HCT116 (cell line): ENCODE results near the gene CHRNG. TPM values are rescaled to one million over a fixed set of nuclear protein-coding genes. Genes with fewer than 3 reads are reported as not detected.

Experiments used
- ATAC-seq: fragments of 200-7000 bp; cut with Tn5 transposase; 2 replicates; pipeline ENCODE4 v1.9.1; 2020; ENCODE audit warnings: mild to moderate bottlenecking, moderate library complexity
- BruUV-seq: library from RNA; stranded (reverse); fragments of 400-500 nt; replicated peaks from 2 replicates; lab custom pipeline; 2021; lab: Mats Ljungman, UMichigan
- CTCF ChIA-PET: fragments of 300-600 bp; sonication (Branson Sonifier 250); formaldehyde crosslinking; loops from one replicate; lab custom pipeline; 2021; ENCODE audit warnings: antibody characterized with exemption; lab: Charles Lee
- POLR2A ChIA-PET: fragments of 300-600, 350-600 bp; sonication (Branson Sonifier 250); formaldehyde crosslinking; loops from one replicate; lab custom pipeline; 2021; ENCODE audit warnings: antibody characterized with exemption; lab: Charles Lee
- RAD21 ChIA-PET, 2 experiments: fragments of 300-600 bp; sonication (Branson Sonifier 250); formaldehyde crosslinking; loops; one replicate each; lab custom pipeline; 2023; ENCODE audit warnings: low total read pairs in 2 of 2; ENCODE audit not compliant: uncharacterized antibody in 2 of 2, unreplicated experiment in 2 of 2, low non-redundant PET in 1 of 2; lab: Charles Lee
- DNase-seq: peaks from one replicate; pipeline ENCODE4 v3.0.0-alpha.2; 2010; ENCODE audit warnings: low read depth, low spot score
- H2AFZ ChIP-seq: fragments of 200-600 bp; shearing (Covaris generic), sonication (generic); 2 replicates; pipeline ENCODE4 v1.6.1; 2017; ENCODE audit warnings: low read depth, mixed run types, mixed read lengths, antibody characterized with exemption, low read length; ENCODE audit not compliant: poor library complexity, severe bottlenecking
- H3K27ac ChIP-seq: 2 replicates; pipeline ENCODE4 v1.5.1; 2012; ENCODE audit warnings: low read depth, low read length
- H3K27me3 ChIP-seq: fragments of 200-600 bp; sonication (generic); 2 replicates; pipeline ENCODE4 v1.6.1; 2016; ENCODE audit warnings: mixed run types, low read length, mixed read lengths; ENCODE audit not compliant: insufficient read depth
- H3K36me3 ChIP-seq, 2 experiments: fragments of 200-500 bp in 1 of 2; fragments of 200-600 bp in 1 of 2; sonication (Bioruptor generic) in 1 of 2; sonication (generic) in 1 of 2; 2 replicates each; pipeline versions ENCODE4 v1.5.1 to v1.6.1; 2014 to 2016; ENCODE audit warnings: low read length in 2 of 2, inconsistent platforms in 1 of 2, mixed read lengths in 1 of 2, mixed run types in 1 of 2; ENCODE audit not compliant: insufficient read depth in 2 of 2, control insufficient read depth in 1 of 2
- H3K4me1 ChIP-seq, 2 experiments: fragments of 200-600 bp in 1 of 2; sonication (generic) in 1 of 2; 2 replicates each; pipeline versions ENCODE4 v1.5.1 to v1.6.1; 2012 to 2017; ENCODE audit warnings: low read length in 2 of 2, inconsistent platforms in 1 of 2, mild to moderate bottlenecking in 1 of 2, mixed read lengths in 1 of 2, mixed run types in 1 of 2, moderate library complexity in 1 of 2; ENCODE audit not compliant: insufficient read depth in 2 of 2, control insufficient read depth in 1 of 2
- H3K4me2 ChIP-seq: fragments of 200-600 bp; sonication (generic); 2 replicates; pipeline ENCODE4 v1.6.1; 2017; ENCODE audit warnings: mixed run types, low read length, mixed read lengths
- H3K4me3 ChIP-seq, 2 experiments: fragments of 200-600 bp in 1 of 2; sonication (generic) in 1 of 2; replicated peaks in 1 of 2; 2 replicates each; pipeline ENCODE4 v1.5.1; 2011 to 2016; ENCODE audit warnings: low read length in 2 of 2, control low read depth in 1 of 2, low read depth in 1 of 2, mild to moderate bottlenecking in 1 of 2, mixed read lengths in 1 of 2, mixed run types in 1 of 2
- H3K79me2 ChIP-seq: fragments of 200-600 bp; sonication (generic); 2 replicates; pipeline ENCODE4 v1.6.1; 2017; ENCODE audit warnings: mild to moderate bottlenecking, mixed run types, low read length, moderate library complexity, mixed read lengths; ENCODE audit not compliant: insufficient read depth
- H3K9ac ChIP-seq: fragments of 200-600 bp; sonication (generic); 2 replicates; pipeline ENCODE4 v1.6.1; 2016; ENCODE audit warnings: low read length, mixed read lengths
- H3K9me2 ChIP-seq: fragments of 200-600 bp; sonication (generic), shearing (Covaris generic); 2 replicates; pipeline ENCODE4 v1.6.1; 2017; ENCODE audit warnings: mixed run types, mild to moderate bottlenecking, moderate library complexity; ENCODE audit not compliant: insufficient read depth
- H3K9me3 ChIP-seq, 2 experiments: fragments of 200-500 bp in 1 of 2; fragments of 200-600 bp in 1 of 2; sonication (Bioruptor generic) in 1 of 2; sonication (generic) in 1 of 2; 2 replicates each; pipeline ENCODE4 v1.6.1; 2014 to 2017; ENCODE audit warnings: low read length in 2 of 2, mixed read lengths in 2 of 2, inconsistent platforms in 1 of 2, low read depth in 1 of 2, mild to moderate bottlenecking in 1 of 2, mixed run types in 1 of 2, moderate library complexity in 1 of 2; ENCODE audit not compliant: control insufficient read depth in 1 of 2, insufficient read depth in 1 of 2
- H4K20me1 ChIP-seq: fragments of 200-600 bp; sonication (generic), shearing (Covaris generic); 2 replicates; pipeline ENCODE4 v1.6.1; 2017; ENCODE audit warnings: mixed run types, mild to moderate bottlenecking, moderate library complexity; ENCODE audit not compliant: insufficient read depth
- CBX3 ChIP-seq: IDR thresholded peaks from 2 replicates; pipeline ENCODE4 v1.6.1; 2012; ENCODE audit warnings: low read depth
- CTCF ChIP-seq, 3 experiments: fragments of 200-600 bp in 1 of 3; sonication (generic) in 1 of 3; IDR thresholded peaks in 2 of 3; conservative IDR thresholded peaks in 1 of 3; 2 replicates each; pipeline ENCODE4 v1.5.1; 2012 to 2017; ENCODE audit warnings: low read depth in 2 of 3, low read length in 2 of 3, antibody characterized with exemption in 1 of 3, borderline replicate concordance in 1 of 3, control low read depth in 1 of 3, mild to moderate bottlenecking in 1 of 3, mixed read lengths in 1 of 3, mixed run types in 1 of 3, moderate library complexity in 1 of 3; ENCODE audit not compliant: insufficient read depth in 1 of 3
- EGR1 ChIP-seq: IDR thresholded peaks from 2 replicates; pipeline ENCODE4 v1.6.1; 2012; ENCODE audit warnings: low read depth
- ELF1 ChIP-seq: IDR thresholded peaks from 2 replicates; pipeline ENCODE4 v1.6.1; 2012; ENCODE audit warnings: low read depth, borderline replicate concordance
- EZH2 ChIP-seq: fragments of 200-600 bp; sonication (generic); IDR thresholded peaks from 2 replicates; pipeline ENCODE4 v1.6.1; 2017; ENCODE audit warnings: antibody characterized with exemption, mixed run types
- FOSL1 ChIP-seq: IDR thresholded peaks from 2 replicates; pipeline ENCODE4 v1.6.1; 2012; ENCODE audit warnings: low read depth
- POLR2AphosphoS5 ChIP-seq: IDR thresholded peaks from 2 replicates; pipeline ENCODE4 v1.6.1; 2011; ENCODE audit warnings: mild to moderate bottlenecking, low read depth, low read length, moderate library complexity
- RAD21 ChIP-seq: IDR thresholded peaks from 2 replicates; pipeline ENCODE4 v1.6.1; 2012; ENCODE audit warnings: low read depth, mild to moderate bottlenecking
- SP1 ChIP-seq: IDR thresholded peaks from 2 replicates; pipeline ENCODE4 v1.6.1; 2012; ENCODE audit warnings: low read depth
- SRF ChIP-seq: IDR thresholded peaks from 2 replicates; pipeline ENCODE4 v1.6.1; 2012; ENCODE audit warnings: low read depth
- TCF7L2 ChIP-seq: IDR thresholded peaks from 2 replicates; pipeline ENCODE4 v1.7.0; 2011; ENCODE audit warnings: borderline replicate concordance, inconsistent platforms; ENCODE audit not compliant: insufficient read depth, insufficient read length; ENCODE audit errors: extremely low read depth
- ZFX ChIP-seq: fragments of 450-650 bp; IDR thresholded peaks from 2 replicates; pipeline ENCODE4 v1.6.1; 2017
- ZNF274 ChIP-seq: fragments of 200-500 bp; sonication (Bioruptor generic); IDR thresholded peaks from 2 replicates; pipeline ENCODE4 v1.6.1; 2014; ENCODE audit warnings: mild to moderate bottlenecking, low read depth, low read length, inconsistent platforms
- intact Hi-C: fragments of 100-400 bp; cut with micrococcal nuclease; formaldehyde crosslinking; loops from 2 replicates; pipeline ENCODE4 v1.10.0; 2022
- total RNA-seq: library from RNA; stranded (reverse); gene quantifications from one replicate; pipeline ENCODE4 v1.2.1, GENCODE V29; 2021; ENCODE audit not compliant: unreplicated experiment
- TF ChIP-seq, protein P1 (sequence below): IDR thresholded peaks from 2 replicates; pipeline ENCODE4 v1.6.1; 2012
- TF ChIP-seq, protein P2 (sequence below): IDR thresholded peaks from 2 replicates; pipeline ENCODE4 v1.6.1; 2012; ENCODE audit warnings: low read depth
- TF ChIP-seq, protein P3 (sequence below): IDR thresholded peaks from 2 replicates; pipeline ENCODE4 v1.6.1; 2012

Gene CHRNG
- total RNA-seq, 1 experiment from 2014 or later = not detected

- no TSS peak for BruUV-seq
- H3K9ac ChIP-seq = no peak overlapping the region
- H3K4me3 ChIP-seq = no peak overlapping the region
- intact Hi-C loops = no loop called here
- no peaks in the 10 kb centered on the region for H3K9me2 ChIP-seq
- ATAC-seq = no peak
- no peaks in the 10 kb centered on the region; a peak in 1 of 4 replicates for H3K4me1 ChIP-seq
- no peak overlapping the region for H2AFZ ChIP-seq
- no peak for TF ChIP-seq FOSL1
- TF ChIP-seq SRF = no peak
- no peak for TF ChIP-seq ELF1
- no peak for TF ChIP-seq CTCF (IDR thresholded peaks at IDR 0.05 in 2 of 3, conservative IDR thresholded peaks at IDR 0.05 in 1 of 3; ENCODE audit: borderline replicate concordance in 1 of 3, insufficient read depth in 1 of 3, low read depth in 2 of 3, low read length in 2 of 3)
- TF ChIP-seq TCF7L2 = no peak
- TF ChIP-seq ZNF274 = no peak
- no peak for TF ChIP-seq CBX3
- TF ChIP-seq, protein P1, sequence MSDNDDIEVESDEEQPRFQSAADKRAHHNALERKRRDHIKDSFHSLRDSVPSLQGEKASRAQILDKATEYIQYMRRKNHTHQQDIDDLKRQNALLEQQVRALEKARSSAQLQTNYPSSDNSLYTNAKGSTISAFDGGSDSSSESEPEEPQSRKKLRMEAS = no peak
- no peak for TF ChIP-seq RAD21
- no peak for TF ChIP-seq POLR2AphosphoS5
- TF ChIP-seq EZH2 = no peak
- no peak for TF ChIP-seq EGR1
- TF ChIP-seq, protein P2, sequence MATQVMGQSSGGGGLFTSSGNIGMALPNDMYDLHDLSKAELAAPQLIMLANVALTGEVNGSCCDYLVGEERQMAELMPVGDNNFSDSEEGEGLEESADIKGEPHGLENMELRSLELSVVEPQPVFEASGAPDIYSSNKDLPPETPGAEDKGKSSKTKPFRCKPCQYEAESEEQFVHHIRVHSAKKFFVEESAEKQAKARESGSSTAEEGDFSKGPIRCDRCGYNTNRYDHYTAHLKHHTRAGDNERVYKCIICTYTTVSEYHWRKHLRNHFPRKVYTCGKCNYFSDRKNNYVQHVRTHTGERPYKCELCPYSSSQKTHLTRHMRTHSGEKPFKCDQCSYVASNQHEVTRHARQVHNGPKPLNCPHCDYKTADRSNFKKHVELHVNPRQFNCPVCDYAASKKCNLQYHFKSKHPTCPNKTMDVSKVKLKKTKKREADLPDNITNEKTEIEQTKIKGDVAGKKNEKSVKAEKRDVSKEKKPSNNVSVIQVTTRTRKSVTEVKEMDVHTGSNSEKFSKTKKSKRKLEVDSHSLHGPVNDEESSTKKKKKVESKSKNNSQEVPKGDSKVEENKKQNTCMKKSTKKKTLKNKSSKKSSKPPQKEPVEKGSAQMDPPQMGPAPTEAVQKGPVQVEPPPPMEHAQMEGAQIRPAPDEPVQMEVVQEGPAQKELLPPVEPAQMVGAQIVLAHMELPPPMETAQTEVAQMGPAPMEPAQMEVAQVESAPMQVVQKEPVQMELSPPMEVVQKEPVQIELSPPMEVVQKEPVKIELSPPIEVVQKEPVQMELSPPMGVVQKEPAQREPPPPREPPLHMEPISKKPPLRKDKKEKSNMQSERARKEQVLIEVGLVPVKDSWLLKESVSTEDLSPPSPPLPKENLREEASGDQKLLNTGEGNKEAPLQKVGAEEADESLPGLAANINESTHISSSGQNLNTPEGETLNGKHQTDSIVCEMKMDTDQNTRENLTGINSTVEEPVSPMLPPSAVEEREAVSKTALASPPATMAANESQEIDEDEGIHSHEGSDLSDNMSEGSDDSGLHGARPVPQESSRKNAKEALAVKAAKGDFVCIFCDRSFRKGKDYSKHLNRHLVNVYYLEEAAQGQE = no peak
- no peak for TF ChIP-seq ZFX
- TF ChIP-seq, protein P3, sequence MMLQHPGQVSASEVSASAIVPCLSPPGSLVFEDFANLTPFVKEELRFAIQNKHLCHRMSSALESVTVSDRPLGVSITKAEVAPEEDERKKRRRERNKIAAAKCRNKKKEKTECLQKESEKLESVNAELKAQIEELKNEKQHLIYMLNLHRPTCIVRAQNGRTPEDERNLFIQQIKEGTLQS = no peak
- TF ChIP-seq SP1 = no peak
- TF ChIP-seq, all 23 proteins: peak for 0
- no peak for DNase-seq
- POLR2A ChIA-PET = no interaction called here
- no peaks in the 10 kb centered on the region for H3K9me3 ChIP-seq
- CTCF ChIA-PET = no interaction called here
- no peaks in the 10 kb centered on the region for H3K27me3 ChIP-seq
- no peak overlapping the region for H3K27ac ChIP-seq
- no peaks in the 10 kb centered on the region for H3K79me2 ChIP-seq
- H3K36me3 ChIP-seq = no peaks in the 10 kb centered on the region
- RAD21 ChIA-PET = no interaction called here
- no peaks in the 10 kb centered on the region for H4K20me1 ChIP-seq
- no peak overlapping the region for H3K4me2 ChIP-seq
Observed at GRCh38 chr2:232518844-232519243, 20.6 kb upstream of the CHRNG start.
